Upper lobe of right lung (tissue), 1 donor: ENCODE results near the gene KIF1A. TPM values are rescaled to one million over a fixed set of nuclear protein-coding genes. Genes with fewer than 3 reads are reported as not detected.

Experiments
- ATAC-seq: fragments of 200-7000 bp; cut with Tn5 transposase; one replicate; pipeline ENCODE4 v1.9.1; 2020; ENCODE audit warnings: mild to moderate bottlenecking, moderate library complexity
- DNase-seq: peaks from one replicate; pipeline ENCODE4 v3.0.0-alpha.2; 2020
- H3K27ac ChIP-seq: fragments of 200-600 bp; one replicate; pipeline ENCODE4 v1.8.0; 2022
- H3K27me3 ChIP-seq: fragments of 200-600 bp; one replicate; pipeline ENCODE4 v1.8.0; 2022; ENCODE audit warnings: mild to moderate bottlenecking
- H3K36me3 ChIP-seq: fragments of 200-600 bp; one replicate; pipeline ENCODE4 v1.8.0; 2022
- H3K4me1 ChIP-seq: fragments of 200-600 bp; one replicate; pipeline ENCODE4 v1.8.0; 2022
- H3K4me3 ChIP-seq: fragments of 200-600 bp; one replicate; pipeline ENCODE4 v1.8.0; 2022; ENCODE audit warnings: mild to moderate bottlenecking
- H3K9me3 ChIP-seq: fragments of 200-600 bp; one replicate; pipeline ENCODE4 v1.8.0; 2022
- CTCF ChIP-seq: fragments of 200-600 bp; IDR thresholded peaks from one replicate; pipeline ENCODE4 v1.8.0; 2022; ENCODE audit warnings: antibody characterized with exemption
- intact Hi-C: fragments of 100-400 bp; cut with DNase I; formaldehyde crosslinking; loops from one replicate; pipeline ENCODE4 v1.11.0; 2022
- total RNA-seq: library from RNA; stranded (reverse); fragmentation: NEBNext Ultra II Directional; extraction: Animal tissue kit (Norgen Biotek cat#: 25700); gene quantifications from one replicate; pipeline ENCODE4 v1.2.1, GENCODE V29; 2021
- donor health status: DM: no; HTN: yes; CAD: no; lungs with severe emphysema.

Gene KIF1A
- total RNA-seq, 1 donor from 2014 or later, result 0.81 TPM

DNA sequence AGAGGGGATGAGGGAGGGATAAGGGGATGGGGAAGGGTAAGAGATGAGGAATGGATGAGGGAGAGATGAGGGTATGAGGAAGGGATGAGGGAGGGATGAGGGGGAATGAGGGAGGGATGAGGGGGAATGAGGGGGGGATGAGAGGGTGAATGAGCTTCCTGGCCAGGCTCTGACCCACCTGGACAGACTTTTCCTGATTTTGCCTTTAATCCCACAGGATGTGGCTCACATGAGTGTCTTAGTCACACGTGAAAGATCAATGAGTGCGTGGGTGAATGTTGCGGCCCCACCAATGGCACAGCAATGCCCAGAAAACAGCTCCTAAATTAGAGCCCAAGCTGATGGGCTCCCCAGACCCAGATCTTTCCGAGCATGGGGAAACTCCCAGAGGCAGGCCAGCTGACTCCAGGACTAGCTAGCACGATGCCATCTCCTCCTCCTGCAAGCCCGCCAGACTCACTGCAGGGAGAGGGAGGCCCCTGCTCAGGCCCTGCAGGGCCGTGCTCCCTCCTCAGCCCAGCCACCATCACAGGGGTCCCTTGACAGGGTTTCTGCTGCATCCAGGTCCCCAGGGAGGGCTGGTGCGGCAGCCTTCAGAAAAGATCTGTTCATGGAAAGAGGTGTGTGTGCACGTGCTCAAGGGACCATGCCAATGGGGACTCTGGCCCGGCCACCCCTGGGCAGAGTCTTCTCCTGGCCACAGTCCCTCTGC lies 87.0 kb downstream of the KIF1A start:
- DNase-seq, result no peak

GRCh38 chr2:240732184-240732583 lies 87.8 kb downstream of the KIF1A start:
- intact Hi-C loops, result no loop called here
- Histone ChIP-seq H3K9me3 (no peaks in the 10 kb centered on the region), H3K4me3 (no peak overlapping the region), H3K36me3 (no peaks in the 10 kb centered on the region), H3K27ac (no peak overlapping the region), H3K27me3 (no peaks in the 10 kb centered on the region), H3K4me1 (peaks cover 9% of the 10 kb centered on the region)
- ATAC-seq, result no peak
- DNase-seq, result no peak
- no peak for TF ChIP-seq CTCF

More for the DNA sequence above, 87.0 kb downstream of the KIF1A start:
- Histone ChIP-seq H3K9me3 (no peaks in the 10 kb centered on the region), H3K27ac (no peak overlapping the region), H3K4me1 (peaks cover 9% of the 10 kb centered on the region), H3K27me3 (no peaks in the 10 kb centered on the region), H3K36me3 (no peaks in the 10 kb centered on the region), H3K4me3 (no peak overlapping the region)
- ATAC-seq, result no peak
- intact Hi-C loops, result no loop called here
- TF ChIP-seq CTCF, result no peak

GRCh38 chr2:240731178-240731545 lies 88.9 kb downstream of the KIF1A start:
- Histone ChIP-seq H3K4me1 (peaks cover 9% of the 10 kb centered on the region), H3K4me3 (no peak overlapping the region), H3K36me3 (no peaks in the 10 kb centered on the region), H3K27ac (peak overlapping the region; percentile 58), H3K27me3 (no peaks in the 10 kb centered on the region), H3K9me3 (no peaks in the 10 kb centered on the region)
- ATAC-seq, result peak; percentile 31
- DNase-seq, result no peak
- intact Hi-C loops, result no loop called here
- TF ChIP-seq CTCF, result no peak

DNA sequence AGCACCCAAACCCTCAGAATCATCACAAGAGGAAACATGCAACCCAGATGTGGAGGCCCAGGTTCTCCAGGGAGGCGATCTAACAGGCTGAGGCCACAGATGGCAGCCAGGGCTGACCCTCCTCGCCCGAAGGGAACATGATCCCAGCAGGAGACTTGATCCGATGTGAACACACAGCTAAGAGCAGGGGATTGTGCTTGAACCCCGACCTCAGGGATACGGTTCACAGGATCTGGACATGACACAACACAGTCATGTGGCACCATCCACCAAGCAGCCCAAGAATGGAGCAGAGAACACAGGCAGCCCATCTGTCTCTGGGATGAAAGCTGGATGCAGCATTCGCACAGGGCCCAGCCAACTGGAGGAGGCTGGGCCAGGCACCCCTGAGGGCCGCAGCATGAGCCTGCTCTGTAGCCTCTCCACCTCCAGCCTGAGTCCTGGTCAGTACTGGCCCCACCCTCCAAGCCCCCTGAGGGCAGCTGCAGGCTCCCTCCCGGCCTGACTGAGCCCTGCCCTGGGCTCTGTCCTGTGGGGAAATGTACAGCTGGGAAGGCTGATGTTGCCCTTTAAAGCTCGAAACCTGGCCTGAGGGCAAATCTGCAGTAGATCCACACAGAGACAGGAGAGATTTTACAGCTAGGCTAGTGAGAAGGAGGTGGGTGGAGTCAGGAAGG lies 89.4 kb downstream of the KIF1A start:
- H3K27ac ChIP-seq, result peak overlapping the region; percentile 24

DNA sequence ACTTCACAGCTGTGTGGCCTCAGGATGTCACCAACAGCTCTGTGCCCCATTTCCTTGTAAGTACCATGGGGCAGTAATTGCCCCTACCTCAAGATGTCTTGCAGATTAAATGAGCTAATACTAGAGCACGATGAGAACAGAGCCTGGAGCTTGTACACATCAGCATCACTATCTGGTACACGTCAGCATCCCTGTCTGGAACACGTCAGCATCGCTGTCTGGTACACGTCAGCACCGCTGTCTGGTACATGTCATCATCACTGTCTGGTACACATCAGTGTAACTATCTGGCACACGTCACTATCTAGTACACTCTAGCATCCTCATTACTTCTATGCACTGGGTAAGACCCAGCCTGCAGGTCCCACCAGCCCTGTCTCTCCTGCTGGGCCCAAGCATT lies 91.2 kb downstream of the KIF1A start:
- intact Hi-C loops, result no loop called here
- Histone ChIP-seq H3K27me3 (no peaks in the 10 kb centered on the region), H3K4me3 (no peak overlapping the region), H3K36me3 (no peaks in the 10 kb centered on the region), H3K4me1 (peaks cover 9% of the 10 kb centered on the region), H3K9me3 (no peaks in the 10 kb centered on the region), H3K27ac (no peak overlapping the region)
- ATAC-seq, result no peak
- no peak for TF ChIP-seq CTCF
- no peak for DNase-seq

More for the DNA sequence above, 89.4 kb downstream of the KIF1A start:
- no peak for TF ChIP-seq CTCF
- ATAC-seq (no peak), DNase-seq (no peak)
- no peaks in the 10 kb centered on the region for H3K36me3 ChIP-seq
- peaks cover 9% of the 10 kb centered on the region for H3K4me1 ChIP-seq
- no peak overlapping the region for H3K4me3 ChIP-seq
- no peaks in the 10 kb centered on the region for H3K27me3 ChIP-seq
- intact Hi-C loops, result no loop called here
- no peaks in the 10 kb centered on the region for H3K9me3 ChIP-seq
